CD4-positive, alpha-beta T cell (primary cell): ENCODE results near the gene HOXC9. TPM values are rescaled to one million over a fixed set of nuclear protein-coding genes. Genes with fewer than 3 reads are reported as not detected.

ENCODE experiments used
- ATAC-seq: fragments of 200-7000 bp; cut with Tn5 transposase; one replicate; pipeline ENCODE4 v1.10.0; 2022; ENCODE audit warnings: mild to moderate bottlenecking; ENCODE audit not compliant: poor library complexity
- CTCF ChIA-PET: fragments of 350-600 bp; sonication (Branson Sonifier 250); formaldehyde crosslinking; loops from one replicate; lab custom pipeline; 2021; ENCODE audit warnings: antibody characterized with exemption, inconsistent platforms; lab: Charles Lee
- POLR2A ChIA-PET: fragments of 350-600 bp; sonication (Branson Sonifier 250); formaldehyde crosslinking; loops from one replicate; lab custom pipeline; 2021; ENCODE audit warnings: antibody characterized with exemption, inconsistent platforms; lab: Charles Lee
- DNase-seq, 14 experiments: peaks; one replicate each; pipeline ENCODE4 v3.0.0-alpha.2; 2013 to 2020; ENCODE audit warnings: mixed read lengths in 2 of 14
- H3K27ac ChIP-seq, 2 donors: one replicate each; pipeline versions ENCODE4 v1.5.1 to v1.7.0; 2013; ENCODE audit warnings: low read length in 2 of 2, low read depth in 1 of 2, mild to moderate bottlenecking in 1 of 2
- H3K27me3 ChIP-seq, 2 experiments: 1 replicate in 1 of 2; 2 replicates in 1 of 2; pipeline versions ENCODE4 v1.6.1 to v1.7.0; 2013; ENCODE audit warnings: low read length in 2 of 2, control low read depth in 1 of 2, mild to moderate bottlenecking in 1 of 2, moderate library complexity in 1 of 2; ENCODE audit not compliant: insufficient read depth in 2 of 2, control insufficient read depth in 1 of 2
- H3K36me3 ChIP-seq: one replicate; pipeline ENCODE4 v1.6.1; 2013; ENCODE audit warnings: low read length, control low read depth; ENCODE audit not compliant: insufficient read depth
- H3K4me1 ChIP-seq: one replicate; pipeline ENCODE4 v1.6.1; 2013; ENCODE audit warnings: low read length, control low read depth; ENCODE audit not compliant: insufficient read depth
- H3K4me3 ChIP-seq: one replicate; pipeline ENCODE4 v1.5.1; 2013; ENCODE audit warnings: mild to moderate bottlenecking, low read length, moderate library complexity
- H3K9me3 ChIP-seq, 2 experiments: 1 replicate in 1 of 2; 2 replicates in 1 of 2; pipeline versions ENCODE4 v1.6.1 to v1.7.0; 2013; ENCODE audit warnings: low read length in 2 of 2, mild to moderate bottlenecking in 2 of 2, control low read depth in 1 of 2, moderate library complexity in 1 of 2; ENCODE audit not compliant: control insufficient read depth in 1 of 2, insufficient read depth in 1 of 2
- H3K27ac Mint-ChIP-seq: one replicate; pipeline ENCODE4 v1.8.0; 2020; ENCODE audit warnings: mixed read lengths
- H3K27me3 Mint-ChIP-seq: one replicate; pipeline ENCODE4 v1.8.0; 2021; ENCODE audit warnings: mixed read lengths
- H3K36me3 Mint-ChIP-seq: one replicate; pipeline ENCODE4 v1.8.0; 2021; ENCODE audit warnings: low read depth, mixed read lengths
- H3K4me1 Mint-ChIP-seq: one replicate; pipeline ENCODE4 v1.8.0; 2021; ENCODE audit warnings: low read depth, mixed read lengths
- H3K4me3 Mint-ChIP-seq: one replicate; pipeline ENCODE4 v1.8.0; 2020; ENCODE audit warnings: mild to moderate bottlenecking, mixed read lengths
- H3K9me3 Mint-ChIP-seq: one replicate; pipeline ENCODE4 v1.8.0; 2020; ENCODE audit warnings: mixed read lengths
- intact Hi-C, 2 experiments: fragments of 100-400 bp; cut with DNase I in 1 of 2; cut with micrococcal nuclease in 1 of 2; formaldehyde crosslinking; loops; one replicate each; pipeline versions ENCODE4 v1.15.1 to v1.9.0; 2023 to 2025; cut with DNase I, micrococcal nuclease
- total RNA-seq, 174 experiments: library from RNA in 2 of 174; stranded (reverse) in 2 of 174; gene quantifications; one replicate each; pipeline ENCODE4 v1.2.3 and lab custom pipeline; 2021 to 2026
- TF ChIP-seq, protein P1 (sequence below): fragments of 200-600 bp; IDR thresholded peaks from one replicate; pipeline ENCODE4 v1.8.0; 2022; ENCODE audit warnings: antibody characterized with exemption, mild to moderate bottlenecking

HOXC9 gene
- total RNA-seq, 2 experiments from 2014 or later: not detected

DNA sequence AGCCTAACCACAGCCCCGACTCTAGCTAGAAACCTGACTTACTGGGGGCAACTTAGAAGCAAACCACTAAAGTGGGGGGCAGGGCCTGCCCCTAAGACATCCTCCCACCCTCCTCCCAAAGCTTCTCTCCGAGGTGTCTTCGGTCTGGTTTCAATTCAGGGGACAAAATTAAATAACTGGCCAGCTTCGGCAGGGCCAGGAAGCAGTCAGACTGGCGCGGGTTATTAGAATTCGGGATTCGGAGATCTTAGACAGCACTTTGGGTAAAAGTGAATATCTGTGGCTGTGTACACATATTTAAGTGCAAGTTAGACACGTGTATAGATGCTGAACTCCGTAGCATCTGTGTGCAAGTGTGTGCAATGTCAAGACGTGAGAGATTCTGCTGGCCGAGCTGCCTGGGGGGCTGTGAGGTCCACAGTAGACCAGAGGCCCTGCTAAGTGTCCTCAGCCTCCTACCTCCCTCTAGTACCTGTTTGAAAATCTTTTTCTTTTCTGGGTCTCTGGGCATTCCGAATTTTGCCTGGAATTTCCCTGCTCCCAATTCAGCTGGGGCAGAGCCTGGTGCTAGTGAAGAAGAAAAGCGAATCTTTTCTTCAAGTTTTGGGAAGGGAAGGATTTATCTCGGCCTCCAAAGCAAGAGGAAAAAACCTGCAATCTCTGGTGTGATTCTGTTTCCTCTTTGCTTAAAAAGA, 19.0 kb upstream of the HOXC9 start:
- Mint-ChIP-seq H3K9me3 (no peaks in the 10 kb centered on the region), H3K27ac (no peak overlapping the region), H3K36me3 (no peaks in the 10 kb centered on the region), H3K4me3 (no peak overlapping the region), H3K4me1 (peaks cover 17% of the 10 kb centered on the region), H3K27me3 (peaks cover 95% of the 10 kb centered on the region)
- TF ChIP-seq, protein P1, sequence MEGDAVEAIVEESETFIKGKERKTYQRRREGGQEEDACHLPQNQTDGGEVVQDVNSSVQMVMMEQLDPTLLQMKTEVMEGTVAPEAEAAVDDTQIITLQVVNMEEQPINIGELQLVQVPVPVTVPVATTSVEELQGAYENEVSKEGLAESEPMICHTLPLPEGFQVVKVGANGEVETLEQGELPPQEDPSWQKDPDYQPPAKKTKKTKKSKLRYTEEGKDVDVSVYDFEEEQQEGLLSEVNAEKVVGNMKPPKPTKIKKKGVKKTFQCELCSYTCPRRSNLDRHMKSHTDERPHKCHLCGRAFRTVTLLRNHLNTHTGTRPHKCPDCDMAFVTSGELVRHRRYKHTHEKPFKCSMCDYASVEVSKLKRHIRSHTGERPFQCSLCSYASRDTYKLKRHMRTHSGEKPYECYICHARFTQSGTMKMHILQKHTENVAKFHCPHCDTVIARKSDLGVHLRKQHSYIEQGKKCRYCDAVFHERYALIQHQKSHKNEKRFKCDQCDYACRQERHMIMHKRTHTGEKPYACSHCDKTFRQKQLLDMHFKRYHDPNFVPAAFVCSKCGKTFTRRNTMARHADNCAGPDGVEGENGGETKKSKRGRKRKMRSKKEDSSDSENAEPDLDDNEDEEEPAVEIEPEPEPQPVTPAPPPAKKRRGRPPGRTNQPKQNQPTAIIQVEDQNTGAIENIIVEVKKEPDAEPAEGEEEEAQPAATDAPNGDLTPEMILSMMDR: no peak
- Histone ChIP-seq H3K4me1 (peaks cover 33% of the 10 kb centered on the region), H3K27me3 (peaks cover 89 to 96% of the 10 kb centered on the region in 2 experiments), H3K27ac (no peak overlapping the region), H3K36me3 (no peaks in the 10 kb centered on the region), H3K9me3 (peaks cover 4 to 49% of the 10 kb centered on the region in 2 experiments), H3K4me3 (no peak overlapping the region)
- POLR2A ChIA-PET: no interaction called here
- CTCF ChIA-PET: no interaction called here
- no peak for DNase-seq
- ATAC-seq: no peak
- intact Hi-C loops: no loop called here

DNA sequence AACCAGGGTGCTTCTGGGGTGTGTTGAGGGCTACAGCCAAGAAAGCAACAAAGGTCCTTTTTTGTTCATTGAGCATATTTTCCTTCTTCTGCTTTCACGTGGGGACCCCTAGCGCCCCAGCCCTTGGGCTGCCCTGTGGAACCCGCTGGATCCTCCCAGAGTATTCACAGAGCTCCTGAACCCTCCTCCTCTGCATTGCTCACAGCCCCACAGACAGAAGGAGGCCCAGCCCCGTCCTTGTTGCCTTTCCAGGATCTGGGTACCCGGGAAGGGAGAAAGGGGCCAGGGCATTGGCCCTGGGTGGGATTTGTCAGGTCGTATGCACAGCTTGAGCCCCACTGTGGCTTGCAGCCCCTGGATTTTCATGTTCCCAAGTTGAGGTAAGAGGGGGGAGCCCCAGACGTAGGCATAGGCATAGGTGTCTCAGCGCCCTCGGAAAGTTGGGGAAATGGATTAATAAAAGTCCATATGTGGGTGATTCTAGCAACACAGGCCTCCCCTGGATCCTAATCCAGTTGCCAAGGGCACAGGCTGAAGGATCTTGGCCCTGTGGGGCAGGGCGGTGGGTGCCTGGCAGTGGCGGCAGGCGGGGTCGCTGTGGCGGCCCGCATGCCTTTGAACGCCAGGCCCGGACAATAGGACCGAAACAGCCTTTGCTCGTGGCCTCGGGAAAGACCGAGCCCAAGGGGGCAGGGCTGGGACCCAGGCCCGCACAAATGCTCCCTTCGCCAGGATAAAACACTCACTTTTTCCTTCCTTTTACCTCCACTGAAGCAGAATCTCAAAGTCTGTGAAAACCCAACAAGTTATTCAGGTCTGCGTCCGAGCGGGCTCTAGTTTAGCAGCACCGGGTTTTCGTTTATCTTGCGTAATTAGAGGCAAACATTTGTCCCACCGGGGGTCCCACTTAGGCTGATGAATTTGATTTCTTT, 18.1 kb upstream of the HOXC9 start:
- intact Hi-C loops: no loop called here
- H3K27ac ChIP-seq: no peak overlapping the region

More for the DNA sequence above, 18.1 kb upstream of the HOXC9 start:
- no peaks in the 10 kb centered on the region for H3K36me3 Mint-ChIP-seq
- Histone ChIP-seq H3K4me3 (no peak overlapping the region), H3K4me1 (peaks cover 39% of the 10 kb centered on the region), H3K27me3 (peaks cover 89 to 96% of the 10 kb centered on the region in 2 experiments), H3K36me3 (no peaks in the 10 kb centered on the region), H3K9me3 (peaks cover 4 to 45% of the 10 kb centered on the region in 2 experiments)
- peaks cover 14% of the 10 kb centered on the region for H3K4me1 Mint-ChIP-seq
- H3K4me3 Mint-ChIP-seq: no peak overlapping the region
- TF ChIP-seq, protein P1: no peak
- H3K27me3 Mint-ChIP-seq: peaks cover 95% of the 10 kb centered on the region
- POLR2A ChIA-PET: no interaction called here
- CTCF ChIA-PET: no interaction called here
- H3K9me3 Mint-ChIP-seq: no peaks in the 10 kb centered on the region
- DNase-seq: no peak
- H3K27ac Mint-ChIP-seq: no peak overlapping the region
- no peak for ATAC-seq
